GM12864 (cell line): ENCODE data around the gene ADSS2.

ENCODE experiments used
- DNase-seq: peaks from one replicate; pipeline ENCODE4 v3.0.0-alpha.2; 2011; ENCODE audit warnings: low read depth
- H3K4me3 ChIP-seq: 2 replicates; pipeline ENCODE4 v1.5.1; 2011; ENCODE audit warnings: mild to moderate bottlenecking, low read depth, low read length, control low read depth
- TF ChIP-seq, protein P1 (sequence below): IDR thresholded peaks from 2 replicates; pipeline ENCODE4 v1.5.1; 2011; ENCODE audit warnings: low read depth, mild to moderate bottlenecking, moderate library complexity, low read length, control low read depth, inconsistent platforms; ENCODE audit errors: missing control alignments

The ADSS2 gene

GRCh38 chr1:244450597-244451538 is 841 bp downstream of the ADSS2 start:
- TF ChIP-seq, protein P1, sequence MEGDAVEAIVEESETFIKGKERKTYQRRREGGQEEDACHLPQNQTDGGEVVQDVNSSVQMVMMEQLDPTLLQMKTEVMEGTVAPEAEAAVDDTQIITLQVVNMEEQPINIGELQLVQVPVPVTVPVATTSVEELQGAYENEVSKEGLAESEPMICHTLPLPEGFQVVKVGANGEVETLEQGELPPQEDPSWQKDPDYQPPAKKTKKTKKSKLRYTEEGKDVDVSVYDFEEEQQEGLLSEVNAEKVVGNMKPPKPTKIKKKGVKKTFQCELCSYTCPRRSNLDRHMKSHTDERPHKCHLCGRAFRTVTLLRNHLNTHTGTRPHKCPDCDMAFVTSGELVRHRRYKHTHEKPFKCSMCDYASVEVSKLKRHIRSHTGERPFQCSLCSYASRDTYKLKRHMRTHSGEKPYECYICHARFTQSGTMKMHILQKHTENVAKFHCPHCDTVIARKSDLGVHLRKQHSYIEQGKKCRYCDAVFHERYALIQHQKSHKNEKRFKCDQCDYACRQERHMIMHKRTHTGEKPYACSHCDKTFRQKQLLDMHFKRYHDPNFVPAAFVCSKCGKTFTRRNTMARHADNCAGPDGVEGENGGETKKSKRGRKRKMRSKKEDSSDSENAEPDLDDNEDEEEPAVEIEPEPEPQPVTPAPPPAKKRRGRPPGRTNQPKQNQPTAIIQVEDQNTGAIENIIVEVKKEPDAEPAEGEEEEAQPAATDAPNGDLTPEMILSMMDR, result no peak
- no peak for DNase-seq
- peak overlapping the region; percentile 98 for H3K4me3 ChIP-seq

- TF ChIP-seq, protein P1, result no peak
- no peak for DNase-seq
- peak overlapping the region; percentile 98 for H3K4me3 ChIP-seq
Measured at GRCh38 chr1:244449936-244450508, 1.7 kb downstream of the ADSS2 start.

DNA sequence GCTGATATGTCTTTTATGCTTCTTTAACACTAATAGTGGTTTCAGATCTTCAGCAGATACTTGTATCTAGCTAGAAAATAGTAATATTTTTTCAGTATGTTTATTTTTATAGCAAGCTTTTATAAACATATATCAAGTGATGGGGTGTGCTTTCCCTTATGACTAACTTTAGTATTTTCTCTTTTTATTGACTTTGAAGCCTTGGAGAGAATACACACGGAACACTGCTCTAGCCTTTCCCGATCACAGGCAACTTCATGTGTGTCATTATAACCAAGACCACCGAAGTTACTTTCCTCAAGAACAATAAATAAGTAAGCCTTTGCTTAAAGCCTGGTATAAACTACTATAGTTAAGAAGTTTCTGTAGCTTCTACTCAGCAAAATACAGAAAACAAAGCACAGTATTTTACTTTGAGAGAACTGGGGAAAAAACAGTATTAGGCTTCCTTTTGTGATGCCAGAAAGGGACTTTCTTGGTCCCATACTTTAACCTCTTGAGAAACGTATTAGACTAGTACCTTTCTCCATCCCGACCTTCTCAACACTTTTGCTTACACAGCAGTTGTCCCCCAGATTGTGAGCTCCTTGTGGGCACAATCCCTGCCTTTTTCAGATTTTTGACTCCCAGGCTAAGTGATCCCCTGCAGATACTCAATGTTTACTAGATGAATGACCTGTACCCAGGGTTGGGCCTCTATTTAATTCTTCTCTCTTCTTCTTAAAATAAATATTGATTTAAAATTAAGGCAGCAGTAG is 3.3 kb downstream of the ADSS2 start:
- no peak overlapping the region for H3K4me3 ChIP-seq
- TF ChIP-seq, protein P1, result no peak
- DNase-seq, result no peak

DNA sequence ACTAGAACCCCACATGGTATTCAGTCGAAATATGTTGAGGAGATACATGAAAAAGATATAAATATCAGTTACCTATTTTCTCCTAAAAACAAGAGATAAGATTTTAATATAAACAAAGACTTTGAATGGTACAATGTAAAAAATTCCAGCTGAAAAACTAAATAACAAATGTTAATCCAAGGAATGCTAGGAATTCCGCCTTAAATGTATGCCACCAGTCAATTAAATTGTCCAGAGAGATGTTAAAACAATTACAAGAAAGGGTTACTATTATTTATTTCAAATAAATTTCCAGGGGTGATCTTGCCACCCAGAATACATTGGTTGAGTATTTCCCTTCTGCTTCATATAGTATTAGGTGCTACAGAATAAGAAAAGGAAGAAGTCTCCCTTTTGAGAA is 4.2 kb downstream of the ADSS2 start:
- no peak for DNase-seq
- no peak overlapping the region for H3K4me3 ChIP-seq
- TF ChIP-seq, protein P1, result no peak

- TF ChIP-seq, protein P1, result no peak
- no peak for DNase-seq
- no peak overlapping the region for H3K4me3 ChIP-seq
Measured at GRCh38 chr1:244447024-244447423, 4.7 kb downstream of the ADSS2 start.

GRCh38 chr1:244445320-244446181 is 6.2 kb downstream of the ADSS2 start:
- no peak for DNase-seq
- TF ChIP-seq, protein P1, result no peak
- H3K4me3 ChIP-seq, result no peak overlapping the region
